Thoracic aorta (tissue), 2 donors: Measurements from ENCODE around the gene NCAM2. TPM values are rescaled to one million over a fixed set of nuclear protein-coding genes. Genes with fewer than 3 reads are reported as not detected.
"Not testable (repeated sequence)": the region's sequence is repeated elsewhere in the genome, so short reads cannot be mapped to it uniquely, and the experiment has no call there.

ENCODE experiments used
- ATAC-seq: fragments of 150-250 bp; one replicate; pipeline ENCODE4 v1.8.0; 2017; ENCODE audit warnings: low read depth; ENCODE audit not compliant: insufficient number of reproducible peaks, low FRiP score
- DNase-seq: peaks from one replicate; pipeline ENCODE4 v3.0.0-alpha.2; 2020; ENCODE audit warnings: low spot score
- H3K27ac ChIP-seq, 2 donors: fragments of 200-600 bp; sonication (generic); 1 replicate in 1 of 2; 2 replicates in 1 of 2; pipeline ENCODE4 v1.5.1; 2016; ENCODE audit warnings: mild to moderate bottlenecking in 2 of 2, moderate library complexity in 2 of 2
- H3K27me3 ChIP-seq: fragments of 200-600 bp; sonication (generic); replicated peaks from 2 replicates; pipeline ENCODE4 v1.6.0; 2016; ENCODE audit warnings: mild to moderate bottlenecking; ENCODE audit not compliant: insufficient read depth
- H3K36me3 ChIP-seq: fragments of 200-600 bp; sonication (generic); one replicate; pipeline ENCODE4 v1.5.1; 2016
- H3K4me1 ChIP-seq, 2 donors: fragments of 200-600 bp; sonication (generic); 1 replicate in 1 of 2; 2 replicates in 1 of 2; pipeline versions ENCODE4 v1.5.1 to v1.6.0; 2016; ENCODE audit warnings: low read depth in 2 of 2, mild to moderate bottlenecking in 1 of 2; ENCODE audit not compliant: control insufficient read depth in 1 of 2
- H3K4me3 ChIP-seq: fragments of 200-600 bp; sonication (generic); 2 replicates; pipeline ENCODE4 v1.5.1; 2016; ENCODE audit warnings: mild to moderate bottlenecking
- H3K9me3 ChIP-seq: fragments of 200-600 bp; sonication (generic); 2 replicates; pipeline ENCODE4 v1.5.1; 2016
- total RNA-seq, 2 donors: library from RNA; depleted of rRNA; stranded (reverse); fragments of >200 nt; gene quantifications; one replicate each; pipeline versions ENCODE4 v1.1.0 to v1.2.3, GENCODE V29; 2016
- TF ChIP-seq, protein P1 (sequence below): fragments of 200-600 bp; sonication (generic); IDR thresholded peaks from one replicate; pipeline ENCODE4 v1.5.1; 2019; ENCODE audit warnings: antibody characterized with exemption

Gene NCAM2
- total RNA-seq, 2 donors from 2014 or later: 0.99 to 1.4 TPM

GRCh38 chr21:21394064-21394463, 395.9 kb downstream of the NCAM2 start:
- H3K36me3 ChIP-seq: no peaks in the 10 kb centered on the region
- no peaks in the 10 kb centered on the region for H3K27me3 ChIP-seq
- peaks cover 3% of the 10 kb centered on the region for H3K9me3 ChIP-seq
- ATAC-seq: no peak
- H3K27ac ChIP-seq: no peak overlapping the region
- H3K4me1 ChIP-seq: no peaks in the 10 kb centered on the region
- TF ChIP-seq, protein P1, sequence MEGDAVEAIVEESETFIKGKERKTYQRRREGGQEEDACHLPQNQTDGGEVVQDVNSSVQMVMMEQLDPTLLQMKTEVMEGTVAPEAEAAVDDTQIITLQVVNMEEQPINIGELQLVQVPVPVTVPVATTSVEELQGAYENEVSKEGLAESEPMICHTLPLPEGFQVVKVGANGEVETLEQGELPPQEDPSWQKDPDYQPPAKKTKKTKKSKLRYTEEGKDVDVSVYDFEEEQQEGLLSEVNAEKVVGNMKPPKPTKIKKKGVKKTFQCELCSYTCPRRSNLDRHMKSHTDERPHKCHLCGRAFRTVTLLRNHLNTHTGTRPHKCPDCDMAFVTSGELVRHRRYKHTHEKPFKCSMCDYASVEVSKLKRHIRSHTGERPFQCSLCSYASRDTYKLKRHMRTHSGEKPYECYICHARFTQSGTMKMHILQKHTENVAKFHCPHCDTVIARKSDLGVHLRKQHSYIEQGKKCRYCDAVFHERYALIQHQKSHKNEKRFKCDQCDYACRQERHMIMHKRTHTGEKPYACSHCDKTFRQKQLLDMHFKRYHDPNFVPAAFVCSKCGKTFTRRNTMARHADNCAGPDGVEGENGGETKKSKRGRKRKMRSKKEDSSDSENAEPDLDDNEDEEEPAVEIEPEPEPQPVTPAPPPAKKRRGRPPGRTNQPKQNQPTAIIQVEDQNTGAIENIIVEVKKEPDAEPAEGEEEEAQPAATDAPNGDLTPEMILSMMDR: no peak
- no peak for DNase-seq
- H3K4me3 ChIP-seq: no peak overlapping the region

DNA sequence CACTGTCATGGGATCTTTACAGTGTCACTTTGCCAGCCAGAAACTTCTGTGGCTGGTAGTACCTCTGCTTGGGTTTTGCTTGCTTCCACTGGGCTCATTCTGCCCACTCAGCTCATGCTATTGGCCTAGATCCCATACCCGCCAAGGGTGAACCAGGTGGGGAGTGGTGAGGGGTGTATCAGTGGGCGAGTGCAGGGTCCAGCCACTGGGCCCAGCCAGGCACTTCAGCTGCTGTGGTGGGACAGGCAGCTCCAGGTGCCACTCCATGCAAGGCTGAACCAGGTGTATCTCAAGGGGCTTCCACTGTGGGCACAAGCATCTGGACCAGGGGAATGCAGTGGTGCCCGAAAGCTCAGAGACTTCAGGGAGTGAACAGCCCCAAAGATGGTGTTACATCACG, 398.2 kb downstream of the NCAM2 start:
- DNase-seq (no peak), ATAC-seq (no peak)
- TF ChIP-seq, protein P1: no peak
- Histone ChIP-seq H3K4me1 (no peaks in the 10 kb centered on the region), H3K27me3 (no peaks in the 10 kb centered on the region), H3K9me3 (peaks cover 3% of the 10 kb centered on the region), H3K27ac (no peak overlapping the region), H3K4me3 (no peak overlapping the region), H3K36me3 (no peaks in the 10 kb centered on the region)

DNA sequence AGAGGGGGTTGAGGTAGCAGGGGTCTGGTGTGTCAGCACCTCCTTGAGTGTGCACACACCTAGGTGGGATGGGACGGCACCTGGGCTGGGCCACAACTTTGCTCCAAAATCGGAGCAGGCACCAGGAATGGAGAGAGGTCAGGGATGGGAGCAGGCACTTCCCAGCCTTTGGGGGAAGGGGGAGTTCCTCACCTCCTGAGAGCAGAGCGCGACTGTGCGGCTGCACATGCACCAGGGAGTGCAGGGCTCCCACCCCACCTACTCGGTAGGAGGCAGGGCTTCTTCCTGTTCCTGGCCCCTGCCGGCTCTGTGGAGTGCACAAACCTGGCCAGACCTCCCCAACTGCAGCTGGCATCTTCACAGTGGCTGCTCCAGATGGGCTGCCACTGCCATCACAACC, 399.3 kb downstream of the NCAM2 start:
- Histone ChIP-seq H3K4me3 (no peak overlapping the region), H3K9me3 (peaks cover 7% of the 10 kb centered on the region), H3K4me1 (no peaks in the 10 kb centered on the region), H3K27me3 (no peaks in the 10 kb centered on the region), H3K36me3 (no peaks in the 10 kb centered on the region), H3K27ac (no peak overlapping the region)
- no peak for ATAC-seq
- DNase-seq: no peak
- TF ChIP-seq, protein P1: no peak

- H3K27me3 ChIP-seq: no peaks in the 10 kb centered on the region
- TF ChIP-seq, protein P1: no peak
- H3K4me1 ChIP-seq: no peaks in the 10 kb centered on the region
- no peak overlapping the region for H3K4me3 ChIP-seq
- no peak overlapping the region for H3K27ac ChIP-seq
- no peak for DNase-seq
- no peak for ATAC-seq
- peaks cover 7% of the 10 kb centered on the region for H3K9me3 ChIP-seq
- H3K36me3 ChIP-seq: no peaks in the 10 kb centered on the region
Measured at GRCh38 chr21:21401444-21401843, 403.2 kb downstream of the NCAM2 start.

DNA sequence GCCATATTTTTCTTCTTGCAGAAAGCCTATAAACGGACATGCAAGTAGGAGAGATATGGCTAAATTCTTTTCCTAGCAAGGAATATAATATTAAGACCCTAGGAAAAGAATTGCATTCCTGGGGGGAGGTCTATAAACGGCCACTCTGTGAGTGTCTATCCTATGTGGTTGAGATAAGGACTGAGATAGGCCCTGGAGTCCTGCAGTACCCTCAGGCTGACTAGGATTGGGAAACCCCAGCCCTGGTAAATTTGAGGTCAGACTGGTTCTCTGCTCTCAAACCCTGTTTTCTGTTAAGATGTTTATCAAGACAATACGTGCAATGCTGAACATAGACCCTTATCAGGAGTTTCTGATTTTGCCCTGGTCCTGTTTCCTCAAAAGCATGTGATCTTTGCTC, 404.0 kb downstream of the NCAM2 start:
- H3K4me3 ChIP-seq, H3K27me3 ChIP-seq, H3K9me3 ChIP-seq, H3K36me3 ChIP-seq, H3K27ac ChIP-seq, DNase-seq, ATAC-seq, H3K4me1 ChIP-seq: not testable (repeated sequence)

DNA sequence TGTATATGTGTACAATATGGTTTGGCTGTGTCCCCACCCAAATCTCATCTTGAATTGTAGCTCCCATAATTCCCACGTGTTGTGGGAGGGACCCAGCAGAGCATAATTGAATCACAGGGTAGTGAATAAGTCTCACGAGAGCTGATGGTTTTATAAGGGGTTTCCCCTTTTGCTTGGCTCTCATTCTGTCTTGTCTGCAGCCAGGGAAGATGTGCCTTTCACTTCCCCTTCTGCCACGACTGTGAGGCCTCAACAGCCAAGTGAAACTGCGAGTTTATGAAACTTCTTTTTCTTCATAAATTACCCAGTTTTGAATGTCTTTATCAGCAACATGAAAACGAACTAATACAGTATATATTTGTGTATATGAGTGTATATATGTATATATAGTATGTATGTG, 406.1 kb downstream of the NCAM2 start:
- not testable (repeated sequence) for DNase-seq, H3K27me3 ChIP-seq, H3K4me3 ChIP-seq, H3K27ac ChIP-seq, H3K9me3 ChIP-seq, H3K36me3 ChIP-seq, H3K4me1 ChIP-seq, ATAC-seq
